ENCODE results near the gene BHMT2. TPM values are rescaled to one million over a fixed set of nuclear protein-coding genes. Genes with fewer than 3 reads are reported as not detected.

BHMT2 gene
- total RNA-seq, 2 donors from 2014 or later = not detected

Other genes with a start within 250 kb of the BHMT2 start
- gene ARSB, start 84.5 kb upstream of the BHMT2 start, total RNA-seq = 10 to 100 TPM; 15.4 to 22.3 TPM
- gene DMGDH, start 93 bp upstream of the BHMT2 start, total RNA-seq = 1 to 10 TPM in 1 of 2 donors, not detected in 1; 1.3 TPM
- not detected for gene BHMT, start 42.0 kb downstream of the BHMT2 start, total RNA-seq
- 1 to 10 TPM; 3.4 to 5.4 TPM for gene JMY, start 166.4 kb downstream of the BHMT2 start, total RNA-seq

Data from natural killer cell treated with Interleukin-12 subunit alpha and Interleukin-12 subunit beta and Interleukin-15 and Interleukin-18, amount 100 ng/mL, for 72 hours (primary cell).